Adipose tissue (tissue), 3 donors: ENCODE data around the gene CAPNS2. TPM values are rescaled to one million over a fixed set of nuclear protein-coding genes. Genes with fewer than 3 reads are reported as not detected.

Experiments used
- H3K27ac ChIP-seq: one replicate; pipeline ENCODE4 v1.5.1; 2013; ENCODE audit warnings: low read depth, low read length
- WGBS, 3 donors: extraction: QIAGEN DNeasy Blood & Tissue Kit; methylation state at CpG; one replicate each; pipeline ENCODE4 v1.1.7; 2013; 5-methylcytosine and 5-hydroxymethylcytosine counted together
- polyA plus RNA-seq, 3 donors: library from polyadenylated mRNA; stranded (reverse); fragments of 200-250 nt; gene quantifications; one replicate each; pipeline ENCODE4 v1.2.3, GENCODE V29; 2013
- donor health status: healthy with polysubstance abuse.
- donor health status: Bipolar disorder and iron deficiency.
- donor health status: healthy.

CAPNS2 gene
- polyA plus RNA-seq, 3 donors: 0.19 to 0.56 TPM; not detected in 1

- H3K27ac ChIP-seq: no peak overlapping the region
- 76 to 97% (median 82%) methylated on average over 1 of the region's 1 CpG for WGBS, 3 donors
These were observed 3.5 kb upstream of the CAPNS2 start for GRCh38 chr16:55562936-55563335.

- H3K27ac ChIP-seq: no peak overlapping the region
- 84 to 89% (median 86%) methylated on average over 2 of the region's 2 CpGs for WGBS, 3 donors
These were observed 2.7 kb upstream of the CAPNS2 start for GRCh38 chr16:55563797-55564196.

DNA sequence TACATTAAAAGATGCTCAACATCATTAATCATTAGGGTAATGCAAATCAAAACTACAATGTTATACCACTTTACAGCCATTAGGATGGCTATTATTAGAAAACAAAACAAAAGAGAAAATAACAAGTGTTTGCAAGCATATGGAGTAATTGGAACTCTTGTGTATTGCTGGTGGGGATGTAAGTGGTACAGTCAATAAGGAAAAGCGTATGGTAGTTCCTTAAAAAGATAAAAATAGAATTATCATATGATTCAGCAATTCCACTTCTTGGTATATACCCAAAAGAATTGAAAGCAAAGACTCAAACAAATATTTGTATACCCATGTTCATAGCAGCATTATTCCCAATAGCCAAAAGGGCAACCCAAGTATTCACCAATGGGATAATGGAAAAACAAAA, 1.4 kb upstream of the CAPNS2 start:
- H3K27ac ChIP-seq: no peak overlapping the region
- WGBS, 3 donors: 58 to 87% (median 60%) methylated on average over 1 of the region's 1 CpG

- no peak overlapping the region for H3K27ac ChIP-seq
- WGBS, 3 donors: 67 to 88% (median 73%) methylated on average over 3 of the region's 3 CpGs
These were observed 898 bp downstream of the CAPNS2 start for GRCh38 chr16:55567382-55567781.

GRCh38 chr16:55568207-55568606, 1.7 kb downstream of the CAPNS2 start:
- no peak overlapping the region for H3K27ac ChIP-seq
- WGBS, 3 donors: 71 to 78% (median 77%) methylated on average over 3 of the region's 3 CpGs

DNA sequence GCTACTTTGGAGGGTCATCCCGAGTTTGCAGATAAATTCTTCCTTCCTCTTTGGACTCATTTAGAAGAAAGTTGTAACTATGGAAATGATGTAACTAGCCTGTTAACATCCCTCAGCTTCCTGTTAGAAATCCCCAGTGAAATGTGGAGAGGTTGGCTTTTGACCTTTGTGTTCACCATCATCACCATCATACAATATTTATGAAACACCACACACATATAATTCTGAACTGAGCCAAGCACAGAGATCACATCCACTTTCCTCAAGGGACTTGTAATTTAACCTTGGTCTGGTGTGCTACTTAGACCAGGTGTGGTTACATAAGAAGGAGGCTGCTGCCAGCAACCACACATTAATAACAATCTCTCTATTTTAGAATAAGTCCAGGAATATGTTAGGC, 2.5 kb downstream of the CAPNS2 start:
- WGBS, 3 donors: 0 to 54% (median 16%) methylated on average over 1 of the region's 1 CpG
- H3K27ac ChIP-seq: no peak overlapping the region

GRCh38 chr16:55570159-55570558, 3.7 kb downstream of the CAPNS2 start:
- 93 to 95% (median 94%) methylated on average over 5 of the region's 5 CpGs for WGBS, 3 donors
- no peak overlapping the region for H3K27ac ChIP-seq

DNA sequence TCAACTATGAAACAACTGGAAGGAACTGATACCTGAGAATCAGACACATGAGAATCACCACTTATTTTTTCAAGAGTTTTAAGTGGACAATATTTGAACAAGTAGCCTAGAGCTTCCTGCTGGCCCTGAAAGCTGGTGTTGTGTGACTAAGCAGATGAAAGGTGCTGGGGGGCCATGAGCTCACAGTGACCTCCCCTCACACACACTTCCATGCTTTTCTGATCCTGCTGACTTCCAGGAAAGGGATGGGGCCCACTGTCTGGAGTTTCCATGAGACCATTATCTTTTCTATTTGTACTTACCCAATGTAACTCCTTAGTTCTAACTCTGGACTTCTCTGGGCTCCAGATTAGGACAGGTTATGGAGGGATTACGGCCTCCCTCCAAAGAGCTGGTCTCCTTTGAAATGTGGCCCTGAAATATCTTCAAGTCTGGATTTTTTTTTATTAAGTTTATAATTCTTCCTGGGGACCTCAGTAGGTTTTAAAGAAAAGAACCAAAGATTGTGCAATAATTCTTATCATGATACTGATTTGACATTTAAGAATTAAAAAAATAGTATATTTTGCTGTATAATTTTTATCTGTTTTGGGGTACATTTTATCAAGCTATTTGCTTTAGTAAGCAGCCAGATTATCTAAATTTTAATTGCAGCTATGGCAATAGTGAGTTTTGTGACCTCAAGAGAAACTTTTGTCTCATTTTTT, 4.9 kb downstream of the CAPNS2 start:
- WGBS, 3 donors: 98 to 100% (median 98%) methylated on average over 1 of the region's 1 CpG
- no peak overlapping the region for H3K27ac ChIP-seq

- no peak overlapping the region for H3K27ac ChIP-seq
- WGBS, 3 donors: 92% methylated on average over 4 of the region's 4 CpGs
These were observed 6.0 kb downstream of the CAPNS2 start for GRCh38 chr16:55572439-55572838.

- no peak overlapping the region for H3K27ac ChIP-seq
- 53 to 85% (median 57%) methylated on average over 2 of the region's 2 CpGs for WGBS, 3 donors
These were observed 8.3 kb downstream of the CAPNS2 start for GRCh38 chr16:55574811-55575210.

DNA sequence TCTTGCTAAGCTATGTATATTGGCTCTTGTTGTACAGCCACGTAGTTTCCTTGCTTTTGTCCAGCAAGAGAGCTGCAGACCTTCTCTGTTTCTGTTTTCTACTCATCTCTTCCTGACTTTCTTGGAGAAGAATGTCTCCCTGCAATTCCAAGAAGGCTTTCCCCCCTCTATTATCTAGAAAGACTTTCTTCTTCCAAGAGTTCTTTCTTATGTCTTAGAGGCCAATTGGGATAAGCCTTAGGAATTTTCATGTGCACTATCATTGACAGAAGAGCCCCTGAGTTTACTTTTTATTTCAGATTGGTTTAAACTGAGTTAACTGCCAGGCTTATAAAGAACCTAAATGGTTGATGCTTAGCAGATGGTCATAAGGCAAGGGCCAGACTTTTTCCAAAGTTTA, 9.0 kb downstream of the CAPNS2 start:
- WGBS, 3 donors: 63 to 79% (median 64%) methylated on average over 1 of the region's 1 CpG
- H3K27ac ChIP-seq: no peak overlapping the region

DNA sequence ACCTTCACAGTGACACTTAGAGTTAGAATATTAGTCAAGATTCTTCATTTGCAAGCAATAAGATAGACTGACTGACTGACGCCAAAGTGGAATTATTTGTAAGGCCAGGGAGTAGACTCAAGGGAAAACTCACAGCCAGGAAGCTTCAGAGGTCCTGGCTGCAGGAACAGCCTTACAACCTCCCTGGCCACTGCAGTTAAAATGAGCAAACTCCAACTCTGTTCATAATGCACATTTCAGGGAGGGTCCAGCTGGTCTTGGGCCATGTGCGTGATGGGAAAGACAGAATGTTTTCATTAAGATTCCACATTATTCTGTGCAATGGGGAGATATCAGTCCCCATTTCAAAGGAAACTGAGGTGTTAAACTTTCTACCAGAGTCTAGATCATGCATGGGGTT, 9.9 kb downstream of the CAPNS2 start:
- WGBS, 3 donors: 60 to 87% (median 74%) methylated on average over 2 of the region's 2 CpGs

GRCh38 chr16:55577887-55578286, 11.4 kb downstream of the CAPNS2 start:
- no peak overlapping the region for H3K27ac ChIP-seq
- 69 to 81% (median 78%) methylated on average over 3 of the region's 3 CpGs for WGBS, 3 donors

More for the DNA sequence above, 9.9 kb downstream of the CAPNS2 start:
- no peak overlapping the region for H3K27ac ChIP-seq

- WGBS, 3 donors: 82 to 92% (median 85%) methylated on average over 2 of the region's 2 CpGs
- no peak overlapping the region for H3K27ac ChIP-seq
These were observed 19.1 kb downstream of the CAPNS2 start for GRCh38 chr16:55585631-55586030.

DNA sequence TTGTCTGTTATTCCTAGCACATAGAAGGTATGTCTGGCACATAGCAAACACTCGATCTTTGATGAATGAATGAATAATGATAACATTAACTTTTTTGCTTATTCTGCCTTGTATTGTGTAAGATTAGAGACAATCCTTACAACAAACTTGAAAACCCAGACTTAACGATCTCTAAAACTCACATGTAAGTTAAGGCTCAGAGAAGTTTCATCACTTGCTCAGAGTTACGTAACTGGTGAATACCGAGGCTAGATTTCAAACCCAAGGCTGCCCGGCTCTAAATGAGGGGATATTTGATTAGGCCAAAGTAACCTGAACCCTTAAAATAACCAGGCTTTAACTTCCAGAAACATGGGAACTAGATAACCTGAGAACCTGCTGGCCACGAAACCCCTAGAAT, 22.3 kb downstream of the CAPNS2 start:
- 61 to 77% (median 73%) methylated on average over 6 of the region's 6 CpGs for WGBS, 3 donors
- no peak overlapping the region for H3K27ac ChIP-seq

DNA sequence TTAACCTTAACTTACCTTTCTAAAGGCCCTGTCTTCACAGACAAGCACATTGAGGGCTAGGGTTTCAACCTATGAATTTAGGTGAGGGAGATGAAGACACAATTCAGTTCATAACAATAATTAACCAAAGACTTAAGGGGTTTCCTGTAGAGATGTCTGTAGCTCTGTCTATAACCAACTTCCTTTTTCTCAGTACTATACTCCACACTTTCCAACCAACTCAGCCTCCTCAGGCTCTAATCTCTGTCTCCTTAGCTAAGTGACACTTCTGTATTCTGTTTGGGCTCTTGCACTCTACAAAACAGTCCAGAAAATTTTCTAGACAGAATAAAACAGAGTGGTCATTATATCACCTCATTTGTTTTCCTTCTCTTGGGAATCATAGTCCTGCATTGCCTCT, 25.8 kb downstream of the CAPNS2 start:
- no peak overlapping the region for H3K27ac ChIP-seq

DNA sequence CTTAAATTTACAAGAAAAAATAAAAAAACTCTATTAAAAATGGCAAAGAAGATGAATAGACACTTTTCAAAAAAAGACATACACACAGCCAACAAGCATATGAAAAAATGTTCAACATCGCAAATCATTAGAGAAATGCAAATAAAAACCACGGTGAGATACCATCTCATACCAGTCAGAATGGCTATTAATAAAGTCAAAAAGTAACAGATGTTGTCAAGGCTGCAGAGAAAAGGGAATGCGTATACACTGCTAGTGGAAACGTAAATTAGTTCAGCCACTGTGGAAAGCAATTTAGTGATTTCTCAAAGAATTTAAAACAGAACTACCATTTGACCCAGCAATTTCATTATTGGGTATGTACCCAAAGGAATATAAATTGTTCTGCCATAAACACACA, 31.4 kb downstream of the CAPNS2 start:
- WGBS, 3 donors: 21 to 70% (median 66%) methylated on average over 4 of the region's 4 CpGs
- no peak overlapping the region for H3K27ac ChIP-seq

DNA sequence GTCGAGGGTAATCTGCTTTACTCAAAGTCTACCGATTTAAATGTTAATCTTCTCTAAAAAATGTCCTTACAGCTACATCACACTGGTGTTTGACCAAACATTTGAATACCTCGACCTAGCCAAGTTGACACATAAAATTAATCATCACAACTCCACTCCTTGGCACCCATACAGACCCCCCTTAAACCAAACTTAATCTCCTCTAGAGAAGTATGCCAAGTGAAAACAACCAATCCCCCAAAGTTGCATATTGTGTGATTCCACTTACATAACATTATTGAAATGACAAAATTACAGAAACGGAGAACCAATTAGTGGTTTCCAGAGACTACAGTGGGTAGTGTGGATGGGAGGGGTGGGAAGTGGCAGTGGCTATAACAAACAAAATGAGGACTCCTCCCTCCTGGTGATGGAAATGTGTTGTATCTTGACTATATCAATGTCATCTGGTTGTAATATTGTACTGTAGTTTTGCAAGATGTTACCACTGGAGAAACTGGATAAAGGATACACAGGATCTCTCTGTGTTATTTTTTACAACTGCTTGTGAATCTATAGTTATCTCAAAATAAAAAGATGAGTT, 39.4 kb downstream of the CAPNS2 start:
- 47 to 61% (median 50%) methylated on average over 4 of the region's 4 CpGs for WGBS, 3 donors
- H3K27ac ChIP-seq: no peak overlapping the region

- no peak overlapping the region for H3K27ac ChIP-seq
- 63 to 65% (median 64%) methylated on average over 6 of the region's 6 CpGs for WGBS, 3 donors
These were observed 47.3 kb downstream of the CAPNS2 start for GRCh38 chr16:55613613-55614335.

- H3K27ac ChIP-seq: no peak overlapping the region
- WGBS, 3 donors: 57 to 78% (median 63%) methylated on average over 3 of the region's 3 CpGs
These were observed 48.6 kb downstream of the CAPNS2 start for GRCh38 chr16:55615071-55615470.
